HG02571 (cell line): ENCODE data around the gene TLR6.
"Not testable (repeated sequence)": the region's sequence is repeated elsewhere in the genome, so short reads cannot be mapped to it uniquely, and the experiment has no call there.

Experiments used
- ATAC-seq: cut with Tn5 transposase; IDR thresholded peaks from one replicate; pipeline ENCODE4 v1.9.1; 2021; ENCODE audit warnings: mild to moderate bottlenecking, moderate library complexity; ENCODE audit not compliant: unreplicated experiment

The TLR6 gene

GRCh38 chr4:38791010-38791409, 65.6 kb downstream of the TLR6 start:
- ATAC-seq, result no peak

GRCh38 chr4:38788317-38788716, 68.3 kb downstream of the TLR6 start:
- ATAC-seq, result no peak

- no peak for ATAC-seq
Measured at GRCh38 chr4:38787693-38788092, 68.9 kb downstream of the TLR6 start.

GRCh38 chr4:38785901-38786402, 70.7 kb downstream of the TLR6 start:
- no peak for ATAC-seq

GRCh38 chr4:38785041-38785790, 71.4 kb downstream of the TLR6 start:
- no peak for ATAC-seq

- no peak for ATAC-seq
Measured at GRCh38 chr4:38784141-38784540, 72.5 kb downstream of the TLR6 start.

GRCh38 chr4:38783109-38783460, 73.5 kb downstream of the TLR6 start:
- no peak for ATAC-seq

GRCh38 chr4:38782452-38783108, 74.0 kb downstream of the TLR6 start, which contains the start of gene TLR10:
Gene TLR10 (minus strand): TSS chr4:38782990. CDS start chr4:38775590, 7,400 bp downstream.
- peak; percentile 53 for ATAC-seq

- no peak for ATAC-seq
Measured at GRCh38 chr4:38781854-38782261, 74.8 kb downstream of the TLR6 start.

- no peak for ATAC-seq
Measured at GRCh38 chr4:38780833-38781484, 75.7 kb downstream of the TLR6 start.

GRCh38 chr4:38779790-38780189, 76.8 kb downstream of the TLR6 start:
- ATAC-seq, result no peak

GRCh38 chr4:38777925-38778324, 78.7 kb downstream of the TLR6 start:
- ATAC-seq, result not testable (repeated sequence)

GRCh38 chr4:38775326-38775725, 81.3 kb downstream of the TLR6 start:
- ATAC-seq, result no peak

GRCh38 chr4:38774181-38774955, 82.2 kb downstream of the TLR6 start:
- no peak for ATAC-seq
